ENCODE data around the gene FBXO17. TPM values are rescaled to one million over a fixed set of nuclear protein-coding genes. Genes with fewer than 3 reads are reported as not detected.

Gene FBXO17
- total RNA-seq = 35.4 and 36.2 TPM in 2 replicates

GRCh38 chr19:38975214-38975860 is at the start of gene FBXO17:
Gene FBXO17 (minus strand): TSS chr19:38975742. CDS start chr19:38950319, 25,423 bp downstream.

GRCh38 chr19:38930776-38931520 is 44.6 kb downstream of the FBXO17 start, which contains the start of gene MRPS12:
Gene MRPS12 (plus strand): TSS chr19:38930944. CDS start chr19:38931295, 351 bp downstream.

GRCh38 chr19:38929929-38930775 is 45.4 kb downstream of the FBXO17 start, which contains the start of gene SARS2:
Gene SARS2 (minus strand): TSS chr19:38930763. CDS start chr19:38930736, 27 bp downstream.

GRCh38 chr19:38899447-38900201 is 75.9 kb downstream of the FBXO17 start, which contains the start of the genes NFKBIB and SIRT2:
Gene NFKBIB (plus strand): TSS chr19:38899969. CDS start chr19:38900033, 64 bp downstream.
Gene SIRT2 (minus strand): TSS chr19:38899618. CDS start chr19:38899521, 97 bp downstream.

Other genes starting within 250 kb of the FBXO17 start
- not detected in 2 replicates for gene CAPN12, start 231.3 kb downstream of the FBXO17 start, total RNA-seq
- gene LGALS7, start 202.2 kb downstream of the FBXO17 start, total RNA-seq = not detected in 2 replicates
- gene LGALS7B, start 186.5 kb downstream of the FBXO17 start, total RNA-seq = not detected in 2 replicates
- gene LGALS4, start 162.8 kb downstream of the FBXO17 start, total RNA-seq = not detected in 2 replicates
- gene ECH1, start 143.9 kb downstream of the FBXO17 start, total RNA-seq = 67.3 and 78.4 TPM in 2 replicates
- 160 and 169 TPM in 2 replicates for gene HNRNPL, start 125.8 kb downstream of the FBXO17 start, total RNA-seq
- gene RINL, start 97.5 kb downstream of the FBXO17 start, total RNA-seq = 2.4 and 5.2 TPM in 2 replicates
- gene SIRT2, start 76.1 kb downstream of the FBXO17 start, total RNA-seq = 50.6 and 51.1 TPM in 2 replicates
- 10.3 and 16.1 TPM in 2 replicates for gene NFKBIB, start 75.8 kb downstream of the FBXO17 start, total RNA-seq
- gene CCER2, start 63.6 kb downstream of the FBXO17 start, total RNA-seq = not detected in 2 replicates
- 11.1 and 16.3 TPM in 2 replicates for gene SARS2, start 45.0 kb downstream of the FBXO17 start, total RNA-seq
- 34.8 and 35.0 TPM in 2 replicates for gene MRPS12, start 44.8 kb downstream of the FBXO17 start, total RNA-seq
- gene FBXO27, start 56.8 kb upstream of the FBXO17 start, total RNA-seq = 1.6 and 7.0 TPM in 2 replicates
- not detected in 2 replicates for gene ACP7, start 108.6 kb upstream of the FBXO17 start, total RNA-seq
- gene PAK4, start 150.0 kb upstream of the FBXO17 start, total RNA-seq = 6.9 and 12.2 TPM in 2 replicates
- not detected in 2 replicates for gene NCCRP1, start 221.2 kb upstream of the FBXO17 start, total RNA-seq
- not detected in 2 replicates for gene SYCN, start 228.5 kb upstream of the FBXO17 start, total RNA-seq